GM12865 (cell line): Measurements from ENCODE around the gene RNF26.
"Not testable (repeated sequence)": the region's sequence is repeated elsewhere in the genome, so short reads cannot be mapped to it uniquely, and the experiment has no call there.

Source experiments
- DNase-seq: peaks from one replicate; pipeline ENCODE4 v3.0.0; 2010; ENCODE audit warnings: low read depth
- H3K4me3 ChIP-seq: 2 replicates; pipeline ENCODE4 v1.5.1; 2011; ENCODE audit warnings: mild to moderate bottlenecking, low read depth, low read length, control low read depth
- TF ChIP-seq, protein P1 (sequence below): IDR thresholded peaks from 2 replicates; pipeline ENCODE4 v1.5.1; 2011; ENCODE audit warnings: low read length, control low read depth, low read depth, inconsistent platforms; ENCODE audit not compliant: insufficient read depth; ENCODE audit errors: missing control alignments

Gene RNF26

DNA sequence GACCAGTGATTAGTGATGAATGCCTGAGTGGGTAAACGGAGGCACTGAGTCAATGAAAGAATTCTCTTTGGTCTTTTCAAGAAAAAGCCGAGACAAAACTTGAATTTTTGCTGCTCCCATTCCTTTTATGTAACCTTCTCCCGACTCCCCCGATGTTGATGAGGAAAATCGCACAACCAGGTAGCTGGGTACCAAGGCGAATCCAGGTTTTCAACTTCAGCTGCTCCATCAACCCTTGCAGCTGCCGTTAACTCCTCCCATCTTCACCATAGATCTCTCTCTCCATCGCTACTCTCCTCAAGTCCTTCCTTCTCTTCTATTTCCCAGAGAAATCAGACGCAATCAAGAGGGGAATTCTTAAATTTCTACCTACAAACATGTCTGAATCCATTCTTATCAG, 47.8 kb downstream of the RNF26 start:
- peak overlapping the region; percentile 61 for H3K4me3 ChIP-seq
- DNase-seq, result no peak
- TF ChIP-seq, protein P1, sequence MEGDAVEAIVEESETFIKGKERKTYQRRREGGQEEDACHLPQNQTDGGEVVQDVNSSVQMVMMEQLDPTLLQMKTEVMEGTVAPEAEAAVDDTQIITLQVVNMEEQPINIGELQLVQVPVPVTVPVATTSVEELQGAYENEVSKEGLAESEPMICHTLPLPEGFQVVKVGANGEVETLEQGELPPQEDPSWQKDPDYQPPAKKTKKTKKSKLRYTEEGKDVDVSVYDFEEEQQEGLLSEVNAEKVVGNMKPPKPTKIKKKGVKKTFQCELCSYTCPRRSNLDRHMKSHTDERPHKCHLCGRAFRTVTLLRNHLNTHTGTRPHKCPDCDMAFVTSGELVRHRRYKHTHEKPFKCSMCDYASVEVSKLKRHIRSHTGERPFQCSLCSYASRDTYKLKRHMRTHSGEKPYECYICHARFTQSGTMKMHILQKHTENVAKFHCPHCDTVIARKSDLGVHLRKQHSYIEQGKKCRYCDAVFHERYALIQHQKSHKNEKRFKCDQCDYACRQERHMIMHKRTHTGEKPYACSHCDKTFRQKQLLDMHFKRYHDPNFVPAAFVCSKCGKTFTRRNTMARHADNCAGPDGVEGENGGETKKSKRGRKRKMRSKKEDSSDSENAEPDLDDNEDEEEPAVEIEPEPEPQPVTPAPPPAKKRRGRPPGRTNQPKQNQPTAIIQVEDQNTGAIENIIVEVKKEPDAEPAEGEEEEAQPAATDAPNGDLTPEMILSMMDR, result no peak

DNA sequence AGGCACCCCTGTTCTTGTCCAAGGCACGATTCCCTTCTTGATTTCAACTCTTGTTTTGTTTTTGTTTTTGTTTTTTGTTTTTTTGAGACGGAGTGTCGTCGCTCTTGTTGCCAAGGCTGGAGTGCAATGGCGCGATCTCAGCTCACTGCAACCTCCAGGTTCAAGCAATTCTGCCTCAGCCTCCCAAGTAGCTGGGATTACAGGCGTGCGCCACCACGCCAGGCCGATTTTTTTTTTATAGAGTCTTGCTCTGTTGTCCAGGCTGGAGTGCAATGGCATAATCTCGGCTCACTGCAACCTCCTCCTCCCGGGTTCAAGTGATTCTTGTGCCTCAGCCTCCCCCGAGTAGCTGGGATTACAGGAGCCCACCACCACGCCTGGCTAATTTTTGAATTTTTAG, 48.2 kb downstream of the RNF26 start:
- DNase-seq, H3K4me3 ChIP-seq: not testable (repeated sequence)

DNA sequence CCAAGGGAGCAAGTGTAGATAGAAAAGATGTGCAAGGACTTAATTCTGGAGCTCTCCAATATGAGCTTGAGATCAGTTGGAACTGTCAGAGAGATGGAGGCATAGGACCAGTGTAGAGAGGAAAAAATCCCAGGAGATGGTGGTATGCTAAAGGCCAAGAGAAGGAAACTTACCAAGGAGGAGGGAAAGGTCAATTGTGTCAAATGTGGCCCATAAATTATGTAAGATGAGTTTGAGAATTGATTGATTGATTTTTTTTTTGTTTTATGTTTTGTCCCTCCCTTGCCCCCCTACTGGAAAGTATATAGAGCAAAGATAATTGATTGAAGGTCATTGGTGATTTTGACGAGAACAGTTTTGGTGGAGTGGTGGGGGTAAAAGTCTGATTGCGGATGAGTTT, 50.0 kb downstream of the RNF26 start:
- no peak overlapping the region for H3K4me3 ChIP-seq
- TF ChIP-seq, protein P1, result no peak
- DNase-seq, result no peak
